Liver (tissue), 9 donors: ENCODE measurements around the gene TCEAL1. TPM values are rescaled to one million over a fixed set of nuclear protein-coding genes. Genes with fewer than 3 reads are reported as not detected.

Experiments
- DNase-seq: peaks from one replicate; pipeline ENCODE4 v3.0.0-alpha.2; 2017; ENCODE audit warnings: low spot score
- H3K27ac ChIP-seq, 2 donors: one replicate each; pipeline ENCODE4 v1.7.0; 2013; ENCODE audit warnings: inconsistent platforms in 2 of 2, low read length in 2 of 2, control low read depth in 1 of 2, low read depth in 1 of 2, mild to moderate bottlenecking in 1 of 2
- H3K27me3 ChIP-seq, 4 donors: one replicate each; pipeline versions ENCODE4 v1.6.1 to v1.7.0; 2013; ENCODE audit warnings: low read length in 3 of 4, inconsistent platforms in 1 of 4, mild to moderate bottlenecking in 1 of 4, moderate library complexity in 1 of 4; ENCODE audit not compliant: control insufficient read depth in 4 of 4, insufficient read depth in 4 of 4
- H3K36me3 ChIP-seq, 4 donors: one replicate each; pipeline versions ENCODE4 v1.6.1 to v1.7.0; 2013; ENCODE audit warnings: low read length in 3 of 4, mild to moderate bottlenecking in 3 of 4, low read depth in 1 of 4, moderate library complexity in 1 of 4; ENCODE audit not compliant: control insufficient read depth in 4 of 4, insufficient read depth in 3 of 4
- H3K4me1 ChIP-seq, 4 donors: one replicate each; pipeline versions ENCODE4 v1.6.1 to v1.7.0; 2013; ENCODE audit warnings: low read length in 3 of 4, mild to moderate bottlenecking in 3 of 4, moderate library complexity in 1 of 4; ENCODE audit not compliant: control insufficient read depth in 4 of 4, insufficient read depth in 4 of 4
- H3K4me3 ChIP-seq, 3 donors: one replicate each; pipeline versions ENCODE4 v1.6.1 to v1.7.0; 2013; ENCODE audit warnings: low read length in 3 of 3, control low read depth in 1 of 3, low read depth in 1 of 3, mild to moderate bottlenecking in 1 of 3
- H3K9ac ChIP-seq, 2 donors: one replicate each; pipeline ENCODE4 v1.7.0; 2013; ENCODE audit warnings: low read length in 2 of 2, mild to moderate bottlenecking in 2 of 2, moderate library complexity in 2 of 2, control low read depth in 1 of 2, low read depth in 1 of 2
- H3K9me3 ChIP-seq, 4 donors: one replicate each; pipeline versions ENCODE4 v1.6.1 to v1.7.0; 2013; ENCODE audit warnings: low read length in 3 of 4; ENCODE audit not compliant: control insufficient read depth in 4 of 4
- EGR1 ChIP-seq, 2 donors: IDR thresholded peaks; 2 replicates each; pipeline ENCODE4 v1.6.1; 2016 to 2018; ENCODE audit warnings: antibody characterized with exemption in 2 of 2, low read depth in 2 of 2
- FOXA1 ChIP-seq: IDR thresholded peaks from 2 replicates; pipeline ENCODE4 v1.6.1; 2016; ENCODE audit warnings: antibody characterized with exemption
- FOXA2 ChIP-seq: IDR thresholded peaks from 2 replicates; pipeline ENCODE4 v1.6.1; 2016; ENCODE audit warnings: antibody characterized with exemption
- GABPA ChIP-seq, 2 donors: IDR thresholded peaks in 1 of 2; conservative IDR thresholded peaks in 1 of 2; 2 replicates each; pipeline ENCODE4 v1.6.1; 2016; ENCODE audit warnings: antibody characterized with exemption in 2 of 2, mild to moderate bottlenecking in 1 of 2, moderate library complexity in 1 of 2
- HNF4A ChIP-seq, 2 donors: conservative IDR thresholded peaks; 2 replicates each; pipeline ENCODE4 v1.6.1; 2016; ENCODE audit warnings: antibody characterized with exemption in 2 of 2, mild to moderate bottlenecking in 2 of 2
- JUND ChIP-seq, 2 donors: IDR thresholded peaks; 2 replicates each; pipeline ENCODE4 v1.6.1; 2016; ENCODE audit warnings: antibody characterized with exemption in 2 of 2
- NR2F2 ChIP-seq: IDR thresholded peaks from 2 replicates; pipeline ENCODE4 v1.6.1; 2016; ENCODE audit warnings: antibody characterized with exemption
- RAD21 ChIP-seq, 2 donors: IDR thresholded peaks; 2 replicates each; pipeline ENCODE4 v1.6.1; 2016; ENCODE audit warnings: antibody characterized with exemption in 2 of 2, mild to moderate bottlenecking in 2 of 2
- RXRA ChIP-seq, 2 donors: IDR thresholded peaks; 2 replicates each; pipeline ENCODE4 v1.6.1; 2017 to 2018; ENCODE audit warnings: antibody characterized with exemption in 2 of 2, mild to moderate bottlenecking in 1 of 2
- SP1 ChIP-seq: IDR thresholded peaks from 2 replicates; pipeline ENCODE4 v1.6.1; 2018; ENCODE audit warnings: antibody characterized with exemption, mild to moderate bottlenecking
- TAF1 ChIP-seq: conservative IDR thresholded peaks from 2 replicates; pipeline ENCODE4 v1.6.1; 2016; ENCODE audit warnings: antibody characterized with exemption, mild to moderate bottlenecking
- WGBS: extraction: QIAGEN DNeasy Blood & Tissue Kit; methylation state at CpG from one replicate; pipeline ENCODE4 v1.1.7; 2013; 5-methylcytosine and 5-hydroxymethylcytosine counted together
- polyA plus RNA-seq, 2 donors: library from polyadenylated mRNA; stranded (reverse) in 1 of 2; unstranded in 1 of 2; fragments of 200-250 nt in 1 of 2; fragments of >200 nt in 1 of 2; fragmentation: Nextera tagmentation in 1 of 2; extraction: Ambion mirVana in 1 of 2; gene quantifications; one replicate each; pipeline versions ENCODE4 v1.2.1 to v1.2.3, GENCODE V29; 2013 to 2015
- total RNA-seq, 2 donors: library from RNA; depleted of rRNA; stranded (reverse); fragments of >200 nt; gene quantifications; one replicate each; pipeline ENCODE4 v1.2.3, GENCODE V29; 2014
- TF ChIP-seq, protein P1 (sequence below): IDR thresholded peaks from 2 replicates; pipeline ENCODE4 v1.6.1; 2016; ENCODE audit warnings: antibody characterized with exemption, mild to moderate bottlenecking
- TF ChIP-seq, protein P2 (sequence below): IDR thresholded peaks from 2 replicates; pipeline ENCODE4 v1.6.1; 2016; ENCODE audit warnings: antibody characterized with exemption
- TF ChIP-seq, protein P3 (sequence below): fragments of 150-350 bp; IDR thresholded peaks from 2 replicates; pipeline ENCODE4 v1.5.1; 2017; ENCODE audit warnings: improper control_type of control experiment, low read depth, low read length; ENCODE audit not compliant: missing input control
- TF ChIP-seq, protein P4 (sequence below): IDR thresholded peaks from 2 replicates; pipeline ENCODE4 v1.6.1; 2016; ENCODE audit warnings: antibody characterized with exemption
- donor health status: healthy.
- donor health status: healthy.
- donor health status: healthy.
- donor health status: healthy.
- donor health status: healthy.

Gene TCEAL1
- total and polyA plus RNA-seq, 4 donors, result 5.0 to 15.8 (median 9.4) TPM

GRCh38 chrX:103613362-103613890 is 15.3 kb upstream of the TCEAL1 start (continued):
- TF ChIP-seq, protein P1, sequence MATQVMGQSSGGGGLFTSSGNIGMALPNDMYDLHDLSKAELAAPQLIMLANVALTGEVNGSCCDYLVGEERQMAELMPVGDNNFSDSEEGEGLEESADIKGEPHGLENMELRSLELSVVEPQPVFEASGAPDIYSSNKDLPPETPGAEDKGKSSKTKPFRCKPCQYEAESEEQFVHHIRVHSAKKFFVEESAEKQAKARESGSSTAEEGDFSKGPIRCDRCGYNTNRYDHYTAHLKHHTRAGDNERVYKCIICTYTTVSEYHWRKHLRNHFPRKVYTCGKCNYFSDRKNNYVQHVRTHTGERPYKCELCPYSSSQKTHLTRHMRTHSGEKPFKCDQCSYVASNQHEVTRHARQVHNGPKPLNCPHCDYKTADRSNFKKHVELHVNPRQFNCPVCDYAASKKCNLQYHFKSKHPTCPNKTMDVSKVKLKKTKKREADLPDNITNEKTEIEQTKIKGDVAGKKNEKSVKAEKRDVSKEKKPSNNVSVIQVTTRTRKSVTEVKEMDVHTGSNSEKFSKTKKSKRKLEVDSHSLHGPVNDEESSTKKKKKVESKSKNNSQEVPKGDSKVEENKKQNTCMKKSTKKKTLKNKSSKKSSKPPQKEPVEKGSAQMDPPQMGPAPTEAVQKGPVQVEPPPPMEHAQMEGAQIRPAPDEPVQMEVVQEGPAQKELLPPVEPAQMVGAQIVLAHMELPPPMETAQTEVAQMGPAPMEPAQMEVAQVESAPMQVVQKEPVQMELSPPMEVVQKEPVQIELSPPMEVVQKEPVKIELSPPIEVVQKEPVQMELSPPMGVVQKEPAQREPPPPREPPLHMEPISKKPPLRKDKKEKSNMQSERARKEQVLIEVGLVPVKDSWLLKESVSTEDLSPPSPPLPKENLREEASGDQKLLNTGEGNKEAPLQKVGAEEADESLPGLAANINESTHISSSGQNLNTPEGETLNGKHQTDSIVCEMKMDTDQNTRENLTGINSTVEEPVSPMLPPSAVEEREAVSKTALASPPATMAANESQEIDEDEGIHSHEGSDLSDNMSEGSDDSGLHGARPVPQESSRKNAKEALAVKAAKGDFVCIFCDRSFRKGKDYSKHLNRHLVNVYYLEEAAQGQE, result no peak
- TF ChIP-seq, protein P2, sequence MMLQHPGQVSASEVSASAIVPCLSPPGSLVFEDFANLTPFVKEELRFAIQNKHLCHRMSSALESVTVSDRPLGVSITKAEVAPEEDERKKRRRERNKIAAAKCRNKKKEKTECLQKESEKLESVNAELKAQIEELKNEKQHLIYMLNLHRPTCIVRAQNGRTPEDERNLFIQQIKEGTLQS, result no peak
- TF ChIP-seq FOXA1 (no peak), FOXA2 (no peak), EGR1 (IDR thresholded peaks at IDR 0.05; ENCODE audit: low read depth in 2 of 2) (no peak), RAD21 (IDR thresholded peaks at IDR 0.05) (no peak), GABPA (IDR thresholded peaks at IDR 0.05 in 1 of 2, conservative IDR thresholded peaks at IDR 0.05 in 1 of 2) (no peak), SP1 (no peak)

- TF ChIP-seq, protein P3, sequence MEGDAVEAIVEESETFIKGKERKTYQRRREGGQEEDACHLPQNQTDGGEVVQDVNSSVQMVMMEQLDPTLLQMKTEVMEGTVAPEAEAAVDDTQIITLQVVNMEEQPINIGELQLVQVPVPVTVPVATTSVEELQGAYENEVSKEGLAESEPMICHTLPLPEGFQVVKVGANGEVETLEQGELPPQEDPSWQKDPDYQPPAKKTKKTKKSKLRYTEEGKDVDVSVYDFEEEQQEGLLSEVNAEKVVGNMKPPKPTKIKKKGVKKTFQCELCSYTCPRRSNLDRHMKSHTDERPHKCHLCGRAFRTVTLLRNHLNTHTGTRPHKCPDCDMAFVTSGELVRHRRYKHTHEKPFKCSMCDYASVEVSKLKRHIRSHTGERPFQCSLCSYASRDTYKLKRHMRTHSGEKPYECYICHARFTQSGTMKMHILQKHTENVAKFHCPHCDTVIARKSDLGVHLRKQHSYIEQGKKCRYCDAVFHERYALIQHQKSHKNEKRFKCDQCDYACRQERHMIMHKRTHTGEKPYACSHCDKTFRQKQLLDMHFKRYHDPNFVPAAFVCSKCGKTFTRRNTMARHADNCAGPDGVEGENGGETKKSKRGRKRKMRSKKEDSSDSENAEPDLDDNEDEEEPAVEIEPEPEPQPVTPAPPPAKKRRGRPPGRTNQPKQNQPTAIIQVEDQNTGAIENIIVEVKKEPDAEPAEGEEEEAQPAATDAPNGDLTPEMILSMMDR, result no peak
- TF ChIP-seq, protein P4, sequence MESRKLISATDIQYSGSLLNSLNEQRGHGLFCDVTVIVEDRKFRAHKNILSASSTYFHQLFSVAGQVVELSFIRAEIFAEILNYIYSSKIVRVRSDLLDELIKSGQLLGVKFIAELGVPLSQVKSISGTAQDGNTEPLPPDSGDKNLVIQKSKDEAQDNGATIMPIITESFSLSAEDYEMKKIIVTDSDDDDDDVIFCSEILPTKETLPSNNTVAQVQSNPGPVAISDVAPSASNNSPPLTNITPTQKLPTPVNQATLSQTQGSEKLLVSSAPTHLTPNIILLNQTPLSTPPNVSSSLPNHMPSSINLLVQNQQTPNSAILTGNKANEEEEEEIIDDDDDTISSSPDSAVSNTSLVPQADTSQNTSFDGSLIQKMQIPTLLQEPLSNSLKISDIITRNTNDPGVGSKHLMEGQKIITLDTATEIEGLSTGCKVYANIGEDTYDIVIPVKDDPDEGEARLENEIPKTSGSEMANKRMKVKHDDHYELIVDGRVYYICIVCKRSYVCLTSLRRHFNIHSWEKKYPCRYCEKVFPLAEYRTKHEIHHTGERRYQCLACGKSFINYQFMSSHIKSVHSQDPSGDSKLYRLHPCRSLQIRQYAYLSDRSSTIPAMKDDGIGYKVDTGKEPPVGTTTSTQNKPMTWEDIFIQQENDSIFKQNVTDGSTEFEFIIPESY, result no peak
- TF ChIP-seq RAD21 (IDR thresholded peaks at IDR 0.05) (no peak), JUND (IDR thresholded peaks at IDR 0.05) (no peak), NR2F2 (no peak), RXRA (IDR thresholded peaks at IDR 0.05) (no peak), SP1 (no peak), GABPA (IDR thresholded peaks at IDR 0.05 in 1 of 2, conservative IDR thresholded peaks at IDR 0.05 in 1 of 2) (no peak), FOXA1 (no peak), HNF4A (conservative IDR thresholded peaks at IDR 0.05) (no peak), TAF1 (no peak)
- TF ChIP-seq, protein P2, result no peak
- TF ChIP-seq, protein P1, result no peak
- no peaks in the 10 kb centered on the region for H3K4me1 ChIP-seq
- no peak overlapping the region for H3K4me3 ChIP-seq
- H3K27ac ChIP-seq, result no peak overlapping the region
- 92% methylated on average over 1 of the region's 1 CpG for WGBS
- no peaks in the 10 kb centered on the region for H3K36me3 ChIP-seq
- H3K9me3 ChIP-seq, result no peaks in the 10 kb centered on the region
- H3K27me3 ChIP-seq, result peaks cover 0 to 5% (median 0%) of the 10 kb centered on the region in 4 donors
- no peak for DNase-seq
- H3K9ac ChIP-seq, result no peak overlapping the region
Observed at GRCh38 chrX:103614999-103615398, 13.8 kb upstream of the TCEAL1 start.
